Muscle layer of colon (tissue), 2 donors: ENCODE measurements around the gene RB1.

Experiments used
- H3K27ac ChIP-seq: one replicate; pipeline ENCODE4 v1.7.0; 2013; ENCODE audit warnings: low read depth, mild to moderate bottlenecking, low read length, moderate library complexity
- H3K27me3 ChIP-seq, 2 donors: one replicate each; pipeline ENCODE4 v1.7.0; 2013; ENCODE audit warnings: low read length in 2 of 2, mild to moderate bottlenecking in 2 of 2; ENCODE audit not compliant: insufficient read depth in 2 of 2, control insufficient read depth in 1 of 2
- H3K36me3 ChIP-seq: one replicate; pipeline ENCODE4 v1.7.0; 2013; ENCODE audit warnings: mild to moderate bottlenecking, low read length; ENCODE audit not compliant: insufficient read depth
- H3K4me1 ChIP-seq: one replicate; pipeline ENCODE4 v1.7.0; 2013; ENCODE audit warnings: mild to moderate bottlenecking, low read length; ENCODE audit not compliant: insufficient read depth
- H3K4me3 ChIP-seq, 2 donors: one replicate each; pipeline ENCODE4 v1.7.0; 2013; ENCODE audit warnings: low read length in 2 of 2, low read depth in 1 of 2, mild to moderate bottlenecking in 1 of 2, moderate library complexity in 1 of 2
- H3K9ac ChIP-seq: one replicate; pipeline ENCODE4 v1.7.0; 2013; ENCODE audit warnings: low read length
- H3K9me3 ChIP-seq: one replicate; pipeline ENCODE4 v1.7.0; 2013; ENCODE audit warnings: mild to moderate bottlenecking, low read length
- donor health status: abdominal sarcoma.
- donor health status: Adenocarcinoma of cecum.

The RB1 gene

GRCh38 chr13:48501705-48502104 lies 198.2 kb downstream of the RB1 start:
- no peak overlapping the region for H3K4me3 ChIP-seq
- no peaks in the 10 kb centered on the region for H3K9me3 ChIP-seq
- H3K9ac ChIP-seq = no peak overlapping the region
- no peaks in the 10 kb centered on the region for H3K27me3 ChIP-seq
- no peaks in the 10 kb centered on the region for H3K36me3 ChIP-seq
- no peaks in the 10 kb centered on the region for H3K4me1 ChIP-seq
- H3K27ac ChIP-seq = no peak overlapping the region

DNA sequence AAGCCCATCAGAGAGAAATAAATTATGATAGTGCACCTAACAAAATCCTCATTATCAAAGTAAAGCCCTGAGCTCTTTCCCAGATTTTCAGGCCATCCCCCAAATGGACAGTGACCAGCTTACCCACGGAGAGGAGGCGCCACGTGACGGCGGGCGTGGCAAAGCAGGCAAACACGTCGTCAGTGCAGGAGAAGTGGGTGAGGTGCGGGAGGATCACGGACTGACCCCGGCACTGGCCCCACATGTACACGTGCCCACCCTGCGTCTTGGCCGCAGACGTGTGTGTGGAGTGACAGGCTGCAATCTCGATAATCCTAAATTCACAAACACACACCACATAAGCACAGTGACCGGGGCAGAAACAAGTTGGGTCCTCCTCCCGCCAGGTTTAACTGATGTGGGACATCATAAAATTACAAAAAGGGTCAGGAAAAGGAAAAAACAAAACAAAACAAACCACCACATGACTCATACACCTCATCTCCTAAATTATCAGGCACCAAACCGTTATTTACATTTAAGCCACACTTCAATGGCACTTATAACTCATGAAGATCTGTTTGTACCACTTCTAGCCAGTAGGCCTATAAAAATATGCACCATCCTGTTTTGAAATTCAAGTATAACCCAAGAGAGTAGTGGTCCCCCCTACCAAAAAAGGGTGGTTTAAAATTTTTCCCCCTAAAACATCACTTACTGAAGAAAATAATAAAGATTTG lies 199.2 kb downstream of the RB1 start:
- H3K9me3 ChIP-seq = no peaks in the 10 kb centered on the region
- peaks cover 7% of the 10 kb centered on the region for H3K4me1 ChIP-seq
- H3K9ac ChIP-seq = no peak overlapping the region
- H3K4me3 ChIP-seq = no peak overlapping the region
- no peak overlapping the region for H3K27ac ChIP-seq
- no peaks in the 10 kb centered on the region for H3K27me3 ChIP-seq
- H3K36me3 ChIP-seq = no peaks in the 10 kb centered on the region

DNA sequence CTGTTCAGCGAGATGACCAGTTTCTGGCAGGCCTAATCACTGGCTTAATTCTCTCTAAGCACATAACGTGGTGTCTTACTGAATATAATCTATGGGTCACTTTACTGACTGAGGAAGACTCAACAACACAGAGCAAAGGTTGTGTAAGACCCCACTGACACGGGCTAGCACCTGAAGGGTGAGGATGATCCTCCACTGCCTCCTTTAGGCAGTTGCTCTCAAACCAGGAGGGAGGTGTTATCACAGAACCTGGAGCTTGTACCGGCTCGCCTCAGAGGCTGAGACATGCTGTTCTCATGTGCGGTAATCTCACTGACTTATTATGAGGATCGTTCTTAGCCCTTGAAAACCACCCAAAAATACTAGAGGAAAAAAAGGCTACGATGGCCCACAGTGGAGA lies 201.1 kb downstream of the RB1 start:
- Histone ChIP-seq H3K36me3 (no peaks in the 10 kb centered on the region), H3K4me3 (no peak overlapping the region), H3K9ac (no peak overlapping the region), H3K27ac (no peak overlapping the region), H3K9me3 (no peaks in the 10 kb centered on the region), H3K4me1 (peaks cover 7% of the 10 kb centered on the region), H3K27me3 (no peaks in the 10 kb centered on the region)

- no peaks in the 10 kb centered on the region for H3K9me3 ChIP-seq
- no peak overlapping the region for H3K4me3 ChIP-seq
- peaks cover 7% of the 10 kb centered on the region for H3K4me1 ChIP-seq
- H3K27me3 ChIP-seq = no peaks in the 10 kb centered on the region
- no peaks in the 10 kb centered on the region for H3K36me3 ChIP-seq
- H3K27ac ChIP-seq = no peak overlapping the region
- no peak overlapping the region for H3K9ac ChIP-seq
These were observed 201.5 kb downstream of the RB1 start for GRCh38 chr13:48505012-48505411.

GRCh38 chr13:48505597-48506091 lies 202.1 kb downstream of the RB1 start:
- Histone ChIP-seq H3K27me3 (no peaks in the 10 kb centered on the region), H3K4me1 (peaks cover 7% of the 10 kb centered on the region), H3K9me3 (no peaks in the 10 kb centered on the region), H3K36me3 (no peaks in the 10 kb centered on the region), H3K4me3 (no peak overlapping the region), H3K27ac (no peak overlapping the region), H3K9ac (no peak overlapping the region)

DNA sequence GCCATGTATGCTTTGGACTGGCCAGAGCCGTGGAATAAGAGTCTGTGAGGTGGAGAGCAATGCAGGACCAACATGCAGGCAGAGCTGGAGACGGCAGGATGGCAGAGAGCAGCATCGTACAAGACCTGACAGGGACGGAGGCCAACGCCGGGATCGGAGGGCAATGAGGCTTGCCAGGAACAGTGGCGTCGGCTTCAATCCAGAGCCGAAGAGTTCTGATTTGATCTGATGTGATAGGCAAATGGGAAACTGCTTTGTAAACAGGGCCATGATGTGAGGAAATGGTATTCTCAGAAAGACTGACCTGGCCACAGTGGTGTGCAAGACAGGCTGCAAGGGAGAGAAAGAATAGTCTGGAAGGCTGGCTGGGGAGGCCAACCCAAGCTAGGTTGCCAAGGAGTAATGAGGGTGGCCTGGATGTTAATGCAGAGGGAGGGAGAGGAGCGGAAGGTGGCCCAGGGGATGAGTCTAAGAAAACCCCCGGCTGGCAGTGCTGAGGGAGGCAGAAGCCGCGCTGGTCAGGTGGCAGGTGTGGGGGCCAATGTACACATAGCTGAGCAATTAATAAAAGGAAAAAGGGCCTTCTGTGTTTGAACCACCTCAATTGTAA lies 202.6 kb downstream of the RB1 start:
- Histone ChIP-seq H3K27ac (no peak overlapping the region), H3K4me1 (peaks cover 7% of the 10 kb centered on the region), H3K9me3 (no peaks in the 10 kb centered on the region), H3K9ac (no peak overlapping the region), H3K4me3 (no peak overlapping the region), H3K27me3 (no peaks in the 10 kb centered on the region), H3K36me3 (no peaks in the 10 kb centered on the region)

GRCh38 chr13:48507021-48507420 lies 203.5 kb downstream of the RB1 start:
- Histone ChIP-seq H3K36me3 (no peaks in the 10 kb centered on the region), H3K27ac (no peak overlapping the region), H3K9me3 (no peaks in the 10 kb centered on the region), H3K4me3 (no peak overlapping the region), H3K27me3 (no peaks in the 10 kb centered on the region), H3K9ac (no peak overlapping the region), H3K4me1 (peaks cover 7% of the 10 kb centered on the region)

- H3K27ac ChIP-seq = no peak overlapping the region
- H3K4me3 ChIP-seq = no peak overlapping the region
- no peaks in the 10 kb centered on the region for H3K36me3 ChIP-seq
- no peaks in the 10 kb centered on the region for H3K9me3 ChIP-seq
- H3K4me1 ChIP-seq = peaks cover 7% of the 10 kb centered on the region
- no peak overlapping the region for H3K9ac ChIP-seq
- H3K27me3 ChIP-seq = no peaks in the 10 kb centered on the region
These were observed 204.5 kb downstream of the RB1 start for GRCh38 chr13:48508011-48508410.

- Histone ChIP-seq H3K36me3 (no peaks in the 10 kb centered on the region), H3K27me3 (no peaks in the 10 kb centered on the region), H3K4me3 (no peak overlapping the region), H3K9me3 (no peaks in the 10 kb centered on the region), H3K9ac (no peak overlapping the region), H3K27ac (no peak overlapping the region), H3K4me1 (peaks cover 7% of the 10 kb centered on the region)
These were observed 207.1 kb downstream of the RB1 start for GRCh38 chr13:48510698-48511097.

GRCh38 chr13:48511621-48512230 lies 208.2 kb downstream of the RB1 start:
- no peaks in the 10 kb centered on the region for H3K27me3 ChIP-seq
- H3K36me3 ChIP-seq = no peaks in the 10 kb centered on the region
- H3K4me1 ChIP-seq = peaks cover 7% of the 10 kb centered on the region
- no peak overlapping the region for H3K4me3 ChIP-seq
- H3K27ac ChIP-seq = no peak overlapping the region
- no peaks in the 10 kb centered on the region for H3K9me3 ChIP-seq
- H3K9ac ChIP-seq = no peak overlapping the region

GRCh38 chr13:48514793-48515192 lies 211.2 kb downstream of the RB1 start:
- Histone ChIP-seq H3K9ac (no peak overlapping the region), H3K27ac (no peak overlapping the region), H3K27me3 (no peaks in the 10 kb centered on the region), H3K4me1 (no peaks in the 10 kb centered on the region), H3K4me3 (no peak overlapping the region), H3K36me3 (no peaks in the 10 kb centered on the region), H3K9me3 (no peaks in the 10 kb centered on the region)
